Activated B cell treated with CpG ODN at 0.5 μM for 24 hours (primary cell): ENCODE results near the gene LAMC3. TPM values are rescaled to one million over a fixed set of nuclear protein-coding genes. Genes with fewer than 3 reads are reported as not detected.
"Not testable (repeated sequence)": the region's sequence is repeated elsewhere in the genome, so short reads cannot be mapped to it uniquely, and the experiment has no call there.

Experiments
- ATAC-seq: fragments of 200-7000 bp; cut with Tn5 transposase; one replicate; pipeline ENCODE4 v1.10.0; 2021; ENCODE audit warnings: low read depth, mild to moderate bottlenecking, moderate library complexity
- CTCF ChIA-PET: fragments of 350-600 bp; sonication (Branson Sonifier 250); formaldehyde crosslinking; loops from one replicate; lab custom pipeline; 2021; ENCODE audit warnings: antibody characterized with exemption; lab: Charles Lee
- POLR2A ChIA-PET: fragments of 350-600 bp; sonication (Branson Sonifier 250); formaldehyde crosslinking; loops from one replicate; lab custom pipeline; 2021; ENCODE audit warnings: antibody characterized with exemption; lab: Charles Lee
- DNase-seq: peaks from one replicate; pipeline ENCODE4 v3.0.0; 2022
- H3K27ac Mint-ChIP-seq: one replicate; pipeline ENCODE4 v1.8.0; 2020; ENCODE audit warnings: mixed read lengths
- H3K27me3 Mint-ChIP-seq: one replicate; pipeline ENCODE4 v1.8.0; 2021; ENCODE audit warnings: mixed read lengths
- H3K36me3 Mint-ChIP-seq: one replicate; pipeline ENCODE4 v1.8.0; 2021; ENCODE audit warnings: low read depth, mixed read lengths
- H3K4me1 Mint-ChIP-seq: one replicate; pipeline ENCODE4 v1.8.0; 2021; ENCODE audit warnings: mixed read lengths
- H3K4me3 Mint-ChIP-seq: one replicate; pipeline ENCODE4 v1.8.0; 2020; ENCODE audit warnings: mild to moderate bottlenecking, mixed read lengths
- H3K9me3 Mint-ChIP-seq: one replicate; pipeline ENCODE4 v1.8.0; 2020; ENCODE audit warnings: mixed read lengths
- CTCF ChIP-seq: fragments of 200-600 bp; IDR thresholded peaks from one replicate; pipeline ENCODE4 v1.8.0; 2022; ENCODE audit warnings: antibody characterized with exemption, mild to moderate bottlenecking
- intact Hi-C: fragments of 100-400 bp; cut with micrococcal nuclease; formaldehyde crosslinking; loops from one replicate; pipeline ENCODE4 v1.15.1; 2024
- total RNA-seq: library from RNA; stranded (reverse); gene quantifications from 2 replicates; pipeline ENCODE4 v1.2.3, GENCODE V29; 2022

The LAMC3 gene
- total RNA-seq, 1 donor from 2014 or later: not detected

DNA sequence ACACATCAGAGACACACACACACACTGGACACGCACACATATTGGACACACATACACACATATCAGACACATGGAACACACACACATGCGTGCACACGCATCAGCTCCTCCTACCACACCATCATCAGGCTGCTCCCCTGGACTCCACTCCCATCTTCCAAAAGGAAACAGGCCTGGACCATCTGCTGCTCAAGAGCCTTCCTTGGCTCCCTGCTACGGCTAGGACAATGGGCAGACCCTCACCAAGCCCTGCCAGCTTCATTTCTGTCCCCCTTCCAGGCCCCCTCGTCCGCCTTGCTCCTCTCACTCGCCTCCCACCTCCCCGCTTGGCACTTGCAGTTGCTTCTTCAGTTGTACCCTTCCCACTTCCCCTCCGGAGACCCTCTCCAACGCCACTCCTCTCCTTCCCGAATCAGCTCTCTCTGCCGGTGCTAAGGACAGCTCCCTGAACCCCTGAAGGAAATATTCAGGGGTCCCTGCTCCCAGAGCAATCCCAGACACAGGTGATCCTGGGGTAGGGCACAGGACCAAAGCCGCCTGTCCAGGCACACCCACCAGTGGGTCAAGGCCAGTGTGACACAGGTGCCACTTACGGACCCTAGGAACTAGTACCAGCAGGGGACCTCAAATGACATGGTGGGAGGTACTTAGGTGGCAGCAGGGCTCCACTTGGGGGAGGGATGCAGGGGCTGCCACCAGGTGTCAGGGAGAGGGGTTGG is 12.1 kb upstream of the LAMC3 start:
- no peak for ATAC-seq
- POLR2A ChIA-PET: no interaction called here
- CTCF ChIA-PET: interaction anchor here (1.6 kb wide), 1 partner anchor 50 kb away, joined by 7 read pairs; no protein-coding TSS in a partner anchor
- TF ChIP-seq CTCF: no peak
- Mint-ChIP-seq H3K4me3 (no peak overlapping the region), H3K9me3 (no peaks in the 10 kb centered on the region), H3K36me3 (no peaks in the 10 kb centered on the region), H3K4me1 (no peaks in the 10 kb centered on the region), H3K27me3 (peaks cover 17% of the 10 kb centered on the region), H3K27ac (no peak overlapping the region)
- intact Hi-C loops: no loop called here
- DNase-seq: no peak

- H3K27ac Mint-ChIP-seq: no peak overlapping the region
- H3K4me1 Mint-ChIP-seq: no peaks in the 10 kb centered on the region
- TF ChIP-seq CTCF: no peak
- intact Hi-C loops: no loop called here
- CTCF ChIA-PET: interaction anchor here (1.6 kb wide), 1 partner anchor 49 kb away, joined by 7 read pairs; no protein-coding TSS in a partner anchor
- no peaks in the 10 kb centered on the region for H3K36me3 Mint-ChIP-seq
- ATAC-seq (no peak), DNase-seq (no peak)
- no peaks in the 10 kb centered on the region for H3K9me3 Mint-ChIP-seq
- POLR2A ChIA-PET: no interaction called here
- H3K27me3 Mint-ChIP-seq: peaks cover 18% of the 10 kb centered on the region
- no peak overlapping the region for H3K4me3 Mint-ChIP-seq
These were observed 11.6 kb upstream of the LAMC3 start for GRCh38 chr9:130997395-130997684.

- TF ChIP-seq CTCF: no peak
- no peaks in the 10 kb centered on the region for H3K4me1 Mint-ChIP-seq
- H3K27ac Mint-ChIP-seq: no peak overlapping the region
- ChIA-PET CTCF (interaction anchor here (1.6 kb wide), 1 partner anchor 49 kb away, joined by 7 read pairs; no protein-coding TSS in a partner anchor), POLR2A (no interaction called here)
- intact Hi-C loops: no loop called here
- no peak for ATAC-seq
- H3K36me3 Mint-ChIP-seq: no peaks in the 10 kb centered on the region
- no peak for DNase-seq
- H3K9me3 Mint-ChIP-seq: no peaks in the 10 kb centered on the region
- peaks cover 18% of the 10 kb centered on the region for H3K27me3 Mint-ChIP-seq
- no peak overlapping the region for H3K4me3 Mint-ChIP-seq
These were observed 10.9 kb upstream of the LAMC3 start for GRCh38 chr9:130997925-130998596.

DNA sequence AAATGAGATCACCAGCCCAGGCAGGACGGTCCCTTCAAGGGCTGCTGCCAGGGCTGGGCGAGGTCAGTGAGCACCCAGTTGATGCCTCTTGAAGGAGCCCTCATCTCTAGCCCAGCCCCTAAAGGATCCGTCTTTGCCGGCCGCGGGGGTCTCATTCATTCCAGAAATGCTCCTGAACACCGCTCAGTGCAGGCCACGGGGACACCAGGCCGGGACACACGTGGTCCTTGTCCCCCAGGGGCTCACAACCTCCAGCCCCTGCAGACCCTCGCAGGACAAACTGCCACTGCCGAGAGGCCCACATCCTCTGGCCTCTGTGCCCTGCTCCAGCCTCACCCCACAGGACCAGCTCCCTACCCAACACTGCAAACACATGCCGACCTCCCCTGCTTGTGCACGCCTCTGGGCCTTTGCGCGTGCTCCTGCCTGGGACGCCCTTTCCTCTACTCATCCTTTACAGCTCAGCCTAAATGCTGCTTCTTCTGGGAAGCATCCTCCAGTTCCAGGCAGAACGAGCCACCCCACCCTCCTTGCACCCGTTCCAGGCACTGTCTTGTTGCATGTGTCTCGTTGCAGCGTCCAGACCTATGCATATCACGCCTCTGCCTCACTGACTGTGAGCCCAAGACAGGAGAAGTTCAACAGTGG is 10.3 kb upstream of the LAMC3 start:
- no peak for DNase-seq
- intact Hi-C loops: no loop called here
- Mint-ChIP-seq H3K27ac (no peak overlapping the region), H3K36me3 (no peaks in the 10 kb centered on the region), H3K4me3 (no peak overlapping the region), H3K4me1 (no peaks in the 10 kb centered on the region), H3K27me3 (peaks cover 18% of the 10 kb centered on the region), H3K9me3 (no peaks in the 10 kb centered on the region)
- ChIA-PET CTCF (interaction anchor here (1.6 kb wide), 1 partner anchor 48 kb away, joined by 7 read pairs; no protein-coding TSS in a partner anchor), POLR2A (no interaction called here)
- no peak for TF ChIP-seq CTCF
- no peak for ATAC-seq

- Mint-ChIP-seq H3K4me1 (no peaks in the 10 kb centered on the region), H3K9me3 (no peaks in the 10 kb centered on the region), H3K4me3 (no peak overlapping the region), H3K36me3 (no peaks in the 10 kb centered on the region), H3K27me3 (peaks cover 18% of the 10 kb centered on the region), H3K27ac (no peak overlapping the region)
- ATAC-seq: no peak
- POLR2A ChIA-PET: no interaction called here
- no peak for TF ChIP-seq CTCF
- CTCF ChIA-PET: no interaction called here
- no peak for DNase-seq
- intact Hi-C loops: no loop called here
These were observed 9.7 kb upstream of the LAMC3 start for GRCh38 chr9:130999245-130999623.

DNA sequence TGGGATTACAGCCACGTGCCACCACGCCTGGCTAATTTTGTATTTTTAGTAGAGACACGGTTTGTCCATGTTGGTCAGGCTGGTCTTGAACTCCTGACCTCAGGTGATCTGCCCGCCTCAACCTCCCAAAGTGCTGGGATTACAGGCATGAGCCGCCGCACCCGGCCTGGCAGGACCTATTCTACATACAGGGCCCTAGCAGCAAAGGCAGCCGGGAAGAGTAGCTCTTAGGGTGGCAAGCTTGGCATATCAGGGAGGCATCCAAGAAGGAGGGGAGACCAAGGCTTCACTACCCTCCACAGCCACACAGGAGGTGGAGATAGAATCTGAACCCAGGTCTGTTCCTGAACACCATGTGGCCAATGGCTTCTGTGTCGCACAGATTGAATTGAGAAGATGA is 8.4 kb upstream of the LAMC3 start:
- H3K27ac Mint-ChIP-seq, DNase-seq, H3K4me3 Mint-ChIP-seq, intact Hi-C loops, H3K9me3 Mint-ChIP-seq, H3K36me3 Mint-ChIP-seq, H3K4me1 Mint-ChIP-seq, POLR2A ChIA-PET, CTCF ChIA-PET, ATAC-seq: not testable (repeated sequence)
- peaks cover 16% of the 10 kb centered on the region for H3K27me3 Mint-ChIP-seq
